ENCODE results near the gene ARSH. TPM values are rescaled to one million over a fixed set of nuclear protein-coding genes. Genes with fewer than 3 reads are reported as not detected.

ARSH gene
- total RNA-seq, 1 donor from 2014 or later, result not detected

- no peaks in the 10 kb centered on the region for H3K27me3 Mint-ChIP-seq
- DNase-seq (ENCODE audit: low spot score, unreplicated experiment), result no peak
- H3K27ac Mint-ChIP-seq, result no peak overlapping the region
- peaks cover 8% of the 10 kb centered on the region for H3K9me3 Mint-ChIP-seq (ENCODE audit: low read depth)
- H3K4me3 Mint-ChIP-seq (ENCODE audit: low read depth), result no peak overlapping the region
- TF ChIP-seq, protein P1, sequence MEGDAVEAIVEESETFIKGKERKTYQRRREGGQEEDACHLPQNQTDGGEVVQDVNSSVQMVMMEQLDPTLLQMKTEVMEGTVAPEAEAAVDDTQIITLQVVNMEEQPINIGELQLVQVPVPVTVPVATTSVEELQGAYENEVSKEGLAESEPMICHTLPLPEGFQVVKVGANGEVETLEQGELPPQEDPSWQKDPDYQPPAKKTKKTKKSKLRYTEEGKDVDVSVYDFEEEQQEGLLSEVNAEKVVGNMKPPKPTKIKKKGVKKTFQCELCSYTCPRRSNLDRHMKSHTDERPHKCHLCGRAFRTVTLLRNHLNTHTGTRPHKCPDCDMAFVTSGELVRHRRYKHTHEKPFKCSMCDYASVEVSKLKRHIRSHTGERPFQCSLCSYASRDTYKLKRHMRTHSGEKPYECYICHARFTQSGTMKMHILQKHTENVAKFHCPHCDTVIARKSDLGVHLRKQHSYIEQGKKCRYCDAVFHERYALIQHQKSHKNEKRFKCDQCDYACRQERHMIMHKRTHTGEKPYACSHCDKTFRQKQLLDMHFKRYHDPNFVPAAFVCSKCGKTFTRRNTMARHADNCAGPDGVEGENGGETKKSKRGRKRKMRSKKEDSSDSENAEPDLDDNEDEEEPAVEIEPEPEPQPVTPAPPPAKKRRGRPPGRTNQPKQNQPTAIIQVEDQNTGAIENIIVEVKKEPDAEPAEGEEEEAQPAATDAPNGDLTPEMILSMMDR (IDR thresholded peaks at IDR 0.05; ENCODE audit: unreplicated experiment), result no peak
- H3K4me1 Mint-ChIP-seq (ENCODE audit: low read depth), result no peaks in the 10 kb centered on the region
- no peaks in the 10 kb centered on the region for H3K36me3 Mint-ChIP-seq (ENCODE audit: insufficient read depth)
These were observed 11.1 kb downstream of the ARSH start for GRCh38 chrX:3017492-3017891.

GRCh38 chrX:3024176-3024575 is 17.8 kb downstream of the ARSH start:
- TF ChIP-seq, protein P1 (IDR thresholded peaks at IDR 0.05; ENCODE audit: unreplicated experiment), result no peak
- Mint-ChIP-seq H3K27ac (no peak overlapping the region), H3K9me3 (ENCODE audit: low read depth) (no peaks in the 10 kb centered on the region), H3K36me3 (ENCODE audit: insufficient read depth) (no peaks in the 10 kb centered on the region), H3K4me1 (ENCODE audit: low read depth) (peaks cover 6% of the 10 kb centered on the region), H3K27me3 (no peaks in the 10 kb centered on the region), H3K4me3 (ENCODE audit: low read depth) (no peak overlapping the region)
- no peak for DNase-seq (ENCODE audit: low spot score, unreplicated experiment)

DNA sequence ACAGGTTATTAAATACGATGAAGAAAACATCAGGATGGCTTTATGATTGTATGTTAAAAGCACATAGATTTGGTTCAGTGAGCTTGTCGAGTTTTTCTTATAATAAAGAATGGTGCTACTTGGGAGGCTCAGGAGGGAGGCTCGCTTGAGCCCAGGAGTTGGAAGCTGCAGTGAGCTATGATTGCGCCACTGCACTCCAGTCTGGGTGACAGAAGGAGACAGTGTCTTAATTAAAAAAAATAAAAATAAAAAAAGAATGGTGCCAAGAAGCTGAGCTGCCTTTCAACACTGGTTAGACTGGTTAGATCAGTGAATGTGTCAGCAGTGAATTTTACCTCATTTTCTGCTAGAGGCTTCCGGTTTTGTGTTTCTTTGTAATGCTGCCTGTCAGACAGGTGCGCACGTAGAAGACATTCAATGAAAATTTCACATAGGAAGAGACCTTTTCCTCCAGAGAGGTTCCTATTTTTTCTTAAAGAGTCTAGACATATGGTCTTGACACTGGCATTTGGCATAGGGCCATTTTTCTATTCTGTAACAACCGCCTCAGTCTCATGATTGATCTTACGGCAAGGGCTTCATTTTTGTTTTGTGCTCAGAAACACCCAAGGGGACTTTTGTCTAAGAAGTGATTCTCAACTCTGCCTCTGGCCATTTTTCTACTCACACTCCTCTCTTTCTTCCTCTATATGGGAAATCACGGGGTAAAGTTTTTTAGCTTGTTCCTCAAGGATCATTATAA is 19.9 kb downstream of the ARSH start:
- no peaks in the 10 kb centered on the region for H3K36me3 Mint-ChIP-seq (ENCODE audit: insufficient read depth)
- H3K27ac Mint-ChIP-seq, result no peak overlapping the region
- peaks cover 6% of the 10 kb centered on the region for H3K4me1 Mint-ChIP-seq (ENCODE audit: low read depth)
- DNase-seq (ENCODE audit: low spot score, unreplicated experiment), result no peak
- no peak overlapping the region for H3K4me3 Mint-ChIP-seq (ENCODE audit: low read depth)
- TF ChIP-seq, protein P1 (IDR thresholded peaks at IDR 0.05; ENCODE audit: unreplicated experiment), result no peak
- peaks cover 4% of the 10 kb centered on the region for H3K9me3 Mint-ChIP-seq (ENCODE audit: low read depth)
- H3K27me3 Mint-ChIP-seq, result no peaks in the 10 kb centered on the region

DNA sequence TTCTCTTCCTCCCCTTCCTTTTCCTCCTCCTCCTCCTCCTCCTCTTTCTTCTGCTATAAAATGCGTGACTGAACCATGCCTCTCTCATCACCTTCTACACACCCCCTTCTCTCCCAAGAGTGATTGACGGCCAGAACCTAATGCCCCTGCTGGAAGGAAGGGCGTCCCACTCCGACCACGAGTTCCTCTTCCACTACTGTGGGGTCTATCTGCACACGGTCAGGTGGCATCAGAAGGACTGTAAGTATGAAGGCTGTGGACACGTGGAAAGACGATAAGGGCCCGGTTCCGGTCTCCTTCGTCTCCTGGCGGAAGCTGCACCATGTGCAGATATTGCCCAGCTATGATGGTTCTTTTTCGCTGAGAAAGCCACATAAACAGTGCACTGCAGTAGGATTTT is 22.8 kb downstream of the ARSH start:
- TF ChIP-seq, protein P1 (IDR thresholded peaks at IDR 0.05; ENCODE audit: unreplicated experiment), result no peak
- Mint-ChIP-seq H3K27me3 (no peaks in the 10 kb centered on the region), H3K27ac (no peak overlapping the region), H3K36me3 (ENCODE audit: insufficient read depth) (peaks cover 2% of the 10 kb centered on the region), H3K9me3 (ENCODE audit: low read depth) (peaks cover 14% of the 10 kb centered on the region), H3K4me1 (ENCODE audit: low read depth) (peaks cover 6% of the 10 kb centered on the region), H3K4me3 (ENCODE audit: low read depth) (no peak overlapping the region)
- DNase-seq (ENCODE audit: low spot score, unreplicated experiment), result no peak

- no peaks in the 10 kb centered on the region for H3K27me3 Mint-ChIP-seq
- no peak overlapping the region for H3K27ac Mint-ChIP-seq
- H3K4me1 Mint-ChIP-seq (ENCODE audit: low read depth), result peaks cover 7% of the 10 kb centered on the region
- TF ChIP-seq, protein P1 (IDR thresholded peaks at IDR 0.05; ENCODE audit: unreplicated experiment), result no peak
- no peak overlapping the region for H3K4me3 Mint-ChIP-seq (ENCODE audit: low read depth)
- DNase-seq (ENCODE audit: low spot score, unreplicated experiment), result no peak
- peaks cover 4% of the 10 kb centered on the region for H3K36me3 Mint-ChIP-seq (ENCODE audit: insufficient read depth)
- peaks cover 13% of the 10 kb centered on the region for H3K9me3 Mint-ChIP-seq (ENCODE audit: low read depth)
These were observed 30.9 kb downstream of the ARSH start for GRCh38 chrX:3037218-3037617.

All from progenitor cell of endocrine pancreas (in vitro differentiated cells).